Activated naive CD8-positive, alpha-beta T cell treated with anti-CD3 and anti-CD28 coated beads, Interleukin-2, amount 50 U/mL, for 24 hours (primary cell): ENCODE measurements around the gene TTLL11.
"Not testable (repeated sequence)": the region's sequence is repeated elsewhere in the genome, so short reads cannot be mapped to it uniquely, and the experiment has no call there.

Experiments used
- ATAC-seq: fragments of 150-1000 bp; cut with Tn5 transposase; one replicate; pipeline ENCODE4 v1.10.0; 2021
- DNase-seq: peaks from one replicate; pipeline ENCODE4 v3.0.0; 2021
- H3K27ac Mint-ChIP-seq: one replicate; pipeline ENCODE4 v1.8.0; 2021; ENCODE audit warnings: mild to moderate bottlenecking, mixed read lengths
- H3K27me3 Mint-ChIP-seq: one replicate; pipeline ENCODE4 v1.8.0; 2021; ENCODE audit warnings: mixed read lengths
- H3K36me3 Mint-ChIP-seq: one replicate; pipeline ENCODE4 v1.8.0; 2021; ENCODE audit warnings: low read depth, mixed read lengths
- H3K4me1 Mint-ChIP-seq: one replicate; pipeline ENCODE4 v1.8.0; 2021; ENCODE audit warnings: mixed read lengths
- H3K4me3 Mint-ChIP-seq: one replicate; pipeline ENCODE4 v1.8.0; 2021; ENCODE audit warnings: mild to moderate bottlenecking, moderate library complexity, mixed read lengths
- H3K9me3 Mint-ChIP-seq: one replicate; pipeline ENCODE4 v1.8.0; 2021; ENCODE audit warnings: mixed read lengths

The TTLL11 gene

DNA sequence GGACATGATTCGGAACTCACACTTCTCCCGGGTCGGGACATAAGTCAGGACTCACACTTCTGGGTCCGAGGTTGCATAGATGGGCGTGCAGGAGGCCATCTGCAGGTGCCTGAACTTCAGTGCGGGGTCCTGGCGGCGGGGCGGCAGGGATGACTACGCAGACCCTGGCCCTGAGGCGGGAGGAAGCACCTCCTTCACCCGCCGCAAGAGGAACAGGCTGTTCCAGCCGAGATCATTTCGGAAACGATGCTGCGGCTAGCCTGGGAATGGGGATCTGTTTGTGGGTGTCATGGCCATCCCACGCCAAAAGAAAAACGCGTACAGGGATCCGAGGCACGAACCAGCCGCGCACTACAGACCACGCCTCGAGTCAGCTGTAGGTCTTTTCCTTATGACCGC, 196.6 kb downstream of the TTLL11 start:
- H3K4me1 Mint-ChIP-seq, result no peaks in the 10 kb centered on the region
- H3K9me3 Mint-ChIP-seq, result peaks cover 11% of the 10 kb centered on the region
- ATAC-seq, result no peak
- H3K27me3 Mint-ChIP-seq, result no peaks in the 10 kb centered on the region
- no peaks in the 10 kb centered on the region for H3K36me3 Mint-ChIP-seq
- no peak overlapping the region for H3K27ac Mint-ChIP-seq
- no peak overlapping the region for H3K4me3 Mint-ChIP-seq
- DNase-seq, result no peak

DNA sequence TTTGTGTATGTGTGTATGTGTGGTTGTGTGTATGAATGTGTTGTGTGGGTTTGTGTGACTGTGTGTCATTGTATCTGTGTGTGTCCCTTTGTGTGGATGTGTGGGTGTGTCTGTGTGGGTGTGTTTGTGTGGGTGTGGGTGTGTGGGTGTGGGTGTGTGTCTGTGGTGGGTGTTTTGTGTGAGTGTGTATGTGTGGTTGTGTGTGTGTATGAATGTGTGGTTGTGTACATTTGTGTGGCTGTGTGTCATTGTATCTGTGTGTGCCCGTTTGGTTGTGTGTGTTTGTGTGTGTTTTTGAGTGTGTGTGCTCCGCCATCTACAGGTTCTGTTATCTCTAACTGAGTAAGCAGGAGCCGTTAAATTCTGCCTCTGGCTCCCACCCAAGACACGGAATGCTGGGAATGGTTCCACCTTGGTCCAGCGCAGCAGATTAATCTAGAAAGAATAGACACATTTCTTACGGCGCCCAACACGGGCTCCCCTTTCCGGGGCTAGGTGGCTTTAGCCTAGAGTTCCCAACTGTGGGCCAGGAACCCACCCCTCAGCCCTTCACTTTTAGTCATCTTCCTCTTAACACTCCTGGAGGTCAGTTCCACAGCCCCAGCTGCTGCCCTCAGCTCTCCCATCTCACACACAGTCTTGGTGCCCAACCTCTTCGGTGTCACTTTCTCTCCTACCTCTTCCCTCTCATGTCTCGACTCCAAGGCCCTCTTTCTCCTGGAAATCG, 197.1 kb downstream of the TTLL11 start:
- Mint-ChIP-seq H3K36me3 (no peaks in the 10 kb centered on the region), H3K27me3 (no peaks in the 10 kb centered on the region), H3K4me3 (no peak overlapping the region), H3K4me1 (no peaks in the 10 kb centered on the region), H3K27ac (no peak overlapping the region), H3K9me3 (peaks cover 11% of the 10 kb centered on the region)
- ATAC-seq (peak; percentile 24), DNase-seq (no peak)

DNA sequence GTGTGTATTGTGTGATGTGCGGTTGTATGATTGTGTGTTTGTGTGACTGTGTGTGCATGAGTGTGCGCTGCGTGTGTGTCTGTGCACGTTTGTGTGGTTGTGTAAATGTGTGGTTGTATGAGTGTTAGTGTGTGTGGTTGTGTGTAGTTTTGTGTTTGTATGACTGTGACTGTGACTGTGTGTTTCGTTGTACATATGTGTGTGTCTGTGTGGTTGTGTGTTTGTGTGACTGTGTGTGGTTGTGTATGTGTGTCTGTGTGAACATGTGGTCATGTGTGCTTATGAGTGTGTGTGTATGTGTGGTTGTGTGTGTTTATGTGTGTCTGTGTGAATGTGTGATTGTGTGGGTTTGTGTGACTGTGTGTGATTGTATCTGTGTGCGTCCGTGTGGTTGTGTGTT, 197.8 kb downstream of the TTLL11 start:
- H3K4me1 Mint-ChIP-seq, result peaks cover 2% of the 10 kb centered on the region
- no peak overlapping the region for H3K27ac Mint-ChIP-seq
- H3K9me3 Mint-ChIP-seq, result peaks cover 8% of the 10 kb centered on the region
- DNase-seq, result no peak
- H3K27me3 Mint-ChIP-seq, result no peaks in the 10 kb centered on the region
- H3K4me3 Mint-ChIP-seq, result no peak overlapping the region
- no peak for ATAC-seq
- H3K36me3 Mint-ChIP-seq, result no peaks in the 10 kb centered on the region

DNA sequence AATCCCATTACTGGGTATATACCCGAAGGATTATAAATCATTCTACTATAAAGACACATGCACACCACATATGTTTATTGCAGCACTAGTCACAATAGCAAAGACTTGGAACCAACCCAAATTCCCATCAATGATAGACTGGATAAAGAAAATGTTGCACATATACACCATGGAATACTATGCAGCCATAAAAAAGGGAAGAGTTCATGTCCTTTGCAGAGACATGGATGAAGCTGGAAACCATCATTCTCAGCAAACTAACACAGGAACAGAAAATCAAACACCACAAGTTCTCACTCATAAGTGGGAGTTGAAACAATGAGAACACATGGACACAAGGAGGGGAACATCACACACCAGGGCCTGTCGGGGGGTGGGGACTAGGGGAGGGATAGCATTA, 198.7 kb downstream of the TTLL11 start:
- H3K36me3 Mint-ChIP-seq, H3K9me3 Mint-ChIP-seq, H3K27ac Mint-ChIP-seq: not testable (repeated sequence)

DNA sequence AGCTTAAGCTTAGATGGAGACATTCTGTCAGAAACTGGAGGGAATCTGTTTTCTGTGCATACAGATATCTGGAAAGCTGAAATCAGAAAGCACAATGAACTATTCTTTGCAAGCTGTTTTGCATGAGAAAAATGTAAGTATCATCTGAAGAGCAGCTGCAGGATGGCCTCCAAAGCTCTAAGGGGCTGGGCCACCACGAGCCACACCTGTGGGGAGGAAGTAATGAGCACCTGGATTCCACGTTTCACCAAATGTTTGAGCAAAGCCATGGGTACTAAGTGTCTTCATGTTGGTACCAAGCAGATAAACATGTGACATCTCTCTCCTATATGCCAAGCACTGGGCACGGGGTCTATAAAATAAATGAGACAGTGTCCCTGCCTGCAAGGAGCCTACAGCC, 199.3 kb downstream of the TTLL11 start:
- Mint-ChIP-seq H3K36me3 (no peaks in the 10 kb centered on the region), H3K27me3 (no peaks in the 10 kb centered on the region), H3K4me3 (no peak overlapping the region), H3K4me1 (peaks cover 8% of the 10 kb centered on the region), H3K9me3 (no peaks in the 10 kb centered on the region), H3K27ac (no peak overlapping the region)
- ATAC-seq (no peak), DNase-seq (no peak)

More for the DNA sequence above, 198.7 kb downstream of the TTLL11 start:
- not testable (repeated sequence) for H3K27me3 Mint-ChIP-seq, H3K4me1 Mint-ChIP-seq, H3K4me3 Mint-ChIP-seq, ATAC-seq, DNase-seq

DNA sequence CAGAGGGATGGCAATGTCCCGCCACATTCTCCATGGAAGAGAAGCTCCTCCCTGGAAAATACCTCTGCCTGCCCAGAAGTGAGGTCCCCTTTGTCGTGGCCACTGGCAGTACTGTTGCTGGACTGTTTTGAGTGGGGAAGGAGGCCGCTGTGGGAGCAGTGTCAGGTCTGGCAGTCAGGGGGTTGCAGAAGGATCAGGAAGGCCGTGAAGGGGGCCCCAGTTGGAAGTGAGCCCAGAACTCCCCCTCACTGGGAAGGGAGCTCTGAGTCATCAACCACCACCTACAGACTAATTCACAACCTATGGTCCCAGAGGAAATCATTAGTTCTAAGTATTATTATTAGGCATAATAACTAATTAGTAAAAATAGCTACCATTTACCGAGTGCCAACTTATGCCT, 200.4 kb downstream of the TTLL11 start:
- Mint-ChIP-seq H3K4me1 (peaks cover 9% of the 10 kb centered on the region), H3K27ac (no peak overlapping the region), H3K4me3 (no peak overlapping the region), H3K27me3 (no peaks in the 10 kb centered on the region), H3K9me3 (no peaks in the 10 kb centered on the region), H3K36me3 (no peaks in the 10 kb centered on the region)
- DNase-seq (no peak), ATAC-seq (no peak)

DNA sequence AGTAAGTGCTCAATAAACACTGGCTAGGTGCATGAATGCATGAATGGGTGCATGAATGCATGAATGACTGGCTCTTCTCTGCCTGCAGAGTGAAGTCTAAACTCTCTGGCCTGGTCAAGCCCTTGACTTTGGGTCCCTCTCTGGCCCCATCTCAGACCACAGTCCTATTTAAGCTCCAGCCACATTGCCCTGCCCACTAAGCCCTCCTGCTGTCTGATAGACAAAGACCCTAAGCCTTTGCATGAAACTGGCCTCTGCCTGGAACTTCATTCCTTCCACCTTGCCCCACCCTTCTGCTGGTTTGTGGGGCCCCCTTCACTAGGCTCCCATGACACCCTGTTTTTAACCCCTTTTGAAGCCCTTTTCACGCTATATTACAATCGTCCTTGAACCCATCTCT, 202.4 kb downstream of the TTLL11 start:
- no peak overlapping the region for H3K4me3 Mint-ChIP-seq
- no peak overlapping the region for H3K27ac Mint-ChIP-seq
- peaks cover 13% of the 10 kb centered on the region for H3K4me1 Mint-ChIP-seq
- no peaks in the 10 kb centered on the region for H3K36me3 Mint-ChIP-seq
- H3K27me3 Mint-ChIP-seq, result no peaks in the 10 kb centered on the region
- DNase-seq (no peak), ATAC-seq (no peak)
- H3K9me3 Mint-ChIP-seq, result no peaks in the 10 kb centered on the region

DNA sequence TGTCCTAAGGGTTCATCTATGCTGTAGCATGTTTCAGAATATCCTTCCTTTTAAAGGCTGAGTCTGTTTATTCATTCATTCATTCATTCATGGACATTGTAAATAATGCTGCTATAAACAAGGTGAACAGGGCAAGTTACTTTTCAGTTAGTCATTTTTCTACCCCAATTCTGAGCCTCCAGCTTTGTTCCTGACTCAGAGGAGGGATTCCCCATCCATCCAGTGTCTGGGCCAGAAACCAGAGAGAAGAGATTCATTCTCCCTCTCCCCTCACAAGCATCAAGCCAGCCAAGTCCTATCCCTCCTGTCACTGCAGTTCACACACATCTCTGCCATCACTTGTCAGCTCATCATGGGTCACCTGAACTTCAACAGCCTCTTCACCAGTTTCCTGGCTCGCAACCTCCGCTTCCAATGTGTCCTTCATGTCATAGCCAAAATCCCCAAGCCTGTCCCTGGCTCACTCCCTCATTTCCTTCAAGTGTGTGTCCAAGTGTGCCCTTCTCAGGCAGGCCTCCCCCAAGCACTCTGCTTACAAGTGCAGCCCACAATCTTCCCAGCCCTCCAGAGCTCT, 203.0 kb downstream of the TTLL11 start:
- ATAC-seq, result no peak
- Mint-ChIP-seq H3K4me3 (no peak overlapping the region), H3K27ac (no peak overlapping the region), H3K27me3 (no peaks in the 10 kb centered on the region), H3K9me3 (no peaks in the 10 kb centered on the region), H3K36me3 (no peaks in the 10 kb centered on the region), H3K4me1 (peaks cover 18% of the 10 kb centered on the region)
- no peak for DNase-seq

DNA sequence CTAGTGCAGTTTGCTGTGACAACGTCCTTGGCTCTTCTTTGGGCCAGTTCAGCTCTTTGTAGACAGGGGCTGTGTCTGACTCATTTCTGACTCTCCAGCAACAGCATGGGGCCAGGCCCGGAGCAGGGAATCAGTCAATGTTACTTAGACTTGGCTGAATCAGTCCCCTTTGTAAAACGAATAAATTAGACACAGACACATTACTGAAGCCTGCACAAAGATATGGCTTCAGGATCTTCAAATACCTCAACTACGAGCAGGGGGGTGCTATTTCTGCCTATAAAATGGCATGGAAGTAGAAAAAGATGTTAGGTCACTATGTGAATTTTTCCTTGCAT, 204.7 kb downstream of the TTLL11 start:
- no peaks in the 10 kb centered on the region for H3K9me3 Mint-ChIP-seq
- no peaks in the 10 kb centered on the region for H3K27me3 Mint-ChIP-seq
- no peaks in the 10 kb centered on the region for H3K36me3 Mint-ChIP-seq
- peak; percentile 25 for ATAC-seq
- no peak overlapping the region for H3K4me3 Mint-ChIP-seq
- no peak for DNase-seq
- H3K27ac Mint-ChIP-seq, result no peak overlapping the region
- peaks cover 20% of the 10 kb centered on the region for H3K4me1 Mint-ChIP-seq

DNA sequence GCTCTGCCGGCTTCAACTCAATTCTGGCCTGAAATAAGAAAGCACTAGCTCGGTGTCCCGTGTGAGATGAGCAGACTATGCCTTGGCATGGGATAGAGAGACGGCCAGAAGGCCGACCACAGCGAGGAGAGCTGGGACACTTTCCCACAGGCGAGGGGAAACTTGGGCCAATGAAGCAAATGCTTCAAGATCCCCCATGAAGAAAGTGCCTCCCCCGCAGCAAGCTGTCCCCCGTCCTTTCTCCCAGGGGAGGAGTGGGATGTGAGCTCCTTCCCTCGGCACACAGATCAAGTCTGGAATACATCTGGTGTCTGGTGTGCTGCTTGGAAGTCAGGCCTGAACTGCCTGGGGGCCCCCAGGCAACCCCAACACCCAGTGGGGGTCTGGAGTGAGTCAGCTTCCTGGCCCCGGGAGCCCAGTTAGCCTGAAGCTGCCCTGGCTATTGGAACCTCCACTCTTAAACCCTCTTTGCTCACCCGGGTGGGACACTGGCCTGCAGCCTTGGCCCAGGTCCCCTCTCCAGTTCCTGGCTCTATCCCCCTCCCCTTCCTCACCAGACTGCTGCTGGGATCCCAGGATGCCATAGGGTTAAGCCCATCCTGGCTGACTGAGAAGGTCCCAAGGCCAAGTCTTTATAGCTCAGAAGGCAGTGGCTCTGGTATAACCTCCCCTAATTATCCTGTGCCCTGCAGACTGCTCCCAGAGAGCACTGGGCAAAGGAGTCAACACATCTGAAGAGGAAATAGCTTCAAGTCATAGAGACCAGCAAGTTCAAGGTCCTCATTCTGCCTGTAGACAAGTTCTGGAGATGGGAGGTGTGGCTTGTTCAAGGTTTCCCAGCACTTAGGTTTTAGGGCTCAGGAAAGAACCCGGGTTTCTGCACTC, 205.3 kb downstream of the TTLL11 start:
- Mint-ChIP-seq H3K36me3 (no peaks in the 10 kb centered on the region), H3K9me3 (no peaks in the 10 kb centered on the region), H3K27ac (no peak overlapping the region), H3K4me3 (no peak overlapping the region), H3K4me1 (peaks cover 20% of the 10 kb centered on the region), H3K27me3 (no peaks in the 10 kb centered on the region)
- DNase-seq (no peak), ATAC-seq (peak; percentile 18)

DNA sequence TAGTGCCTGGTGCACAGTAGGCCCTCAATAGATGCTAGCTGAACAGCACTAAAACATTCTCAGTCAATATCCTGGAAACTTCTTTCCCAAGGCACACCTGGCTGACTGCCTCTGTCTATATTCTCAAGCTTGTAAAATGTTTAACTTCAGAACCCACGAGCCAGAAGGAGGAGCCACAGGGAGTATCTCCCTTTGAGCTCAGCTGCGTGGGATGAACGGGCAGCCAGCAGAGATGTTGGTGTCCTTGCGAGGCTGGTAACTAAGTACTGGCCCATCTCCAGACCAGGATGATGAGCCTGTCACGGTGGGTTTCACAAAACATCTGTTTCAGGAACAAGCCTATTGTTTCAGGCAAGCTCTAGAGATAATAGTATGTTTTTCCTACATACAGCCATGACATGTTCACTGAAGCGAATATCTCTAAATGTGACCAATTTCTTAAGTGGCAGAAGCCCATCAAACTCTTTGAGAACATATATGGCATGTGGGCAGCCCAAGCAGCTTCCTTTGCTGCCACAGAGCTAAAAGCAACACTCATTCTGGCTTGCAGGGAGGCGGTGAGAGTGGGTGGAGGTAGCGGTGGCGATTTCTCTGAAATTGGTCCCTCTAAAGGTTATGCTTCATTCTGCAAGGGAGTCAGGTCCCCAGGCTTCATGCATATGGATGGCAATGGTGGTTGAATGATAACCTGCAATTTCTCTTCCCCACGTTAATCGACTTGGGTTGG, 206.2 kb downstream of the TTLL11 start:
- peak; percentile 30 for DNase-seq
- Mint-ChIP-seq H3K4me3 (no peak overlapping the region), H3K27me3 (no peaks in the 10 kb centered on the region), H3K36me3 (no peaks in the 10 kb centered on the region), H3K27ac (no peak overlapping the region), H3K4me1 (peaks cover 20% of the 10 kb centered on the region), H3K9me3 (no peaks in the 10 kb centered on the region)
- peak; percentile 65 for ATAC-seq

DNA sequence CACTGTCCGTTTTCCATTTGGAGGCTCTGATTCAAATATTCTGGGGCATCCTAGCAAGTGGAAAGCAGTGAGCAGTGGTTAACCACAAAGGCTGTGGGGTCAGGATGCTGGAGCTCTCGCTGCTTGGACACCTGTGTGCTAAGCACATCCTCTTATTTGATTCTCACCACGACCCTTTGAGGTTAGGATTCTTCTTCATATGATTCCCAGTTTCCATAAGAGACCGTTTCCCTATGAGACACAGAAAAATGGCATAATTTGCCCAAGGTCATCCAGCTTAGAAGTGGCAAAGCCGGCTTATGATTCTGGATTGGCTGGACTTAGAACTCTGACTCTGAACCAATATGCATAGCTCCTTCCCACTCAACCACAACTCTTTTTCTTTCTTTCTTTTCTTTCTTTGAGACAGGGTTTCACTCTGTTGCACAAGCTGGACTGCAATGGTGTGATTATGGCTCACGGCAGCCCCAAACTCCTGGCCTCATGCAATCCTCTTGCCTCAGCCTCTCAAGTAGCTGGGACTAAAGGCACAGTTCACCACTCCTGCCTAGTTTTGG, 207.7 kb downstream of the TTLL11 start:
- DNase-seq (no peak), ATAC-seq (no peak)
- no peak overlapping the region for H3K4me3 Mint-ChIP-seq
- H3K27ac Mint-ChIP-seq, result no peak overlapping the region
- peaks cover 19% of the 10 kb centered on the region for H3K4me1 Mint-ChIP-seq
- no peaks in the 10 kb centered on the region for H3K27me3 Mint-ChIP-seq
- H3K9me3 Mint-ChIP-seq, result no peaks in the 10 kb centered on the region
- H3K36me3 Mint-ChIP-seq, result no peaks in the 10 kb centered on the region

DNA sequence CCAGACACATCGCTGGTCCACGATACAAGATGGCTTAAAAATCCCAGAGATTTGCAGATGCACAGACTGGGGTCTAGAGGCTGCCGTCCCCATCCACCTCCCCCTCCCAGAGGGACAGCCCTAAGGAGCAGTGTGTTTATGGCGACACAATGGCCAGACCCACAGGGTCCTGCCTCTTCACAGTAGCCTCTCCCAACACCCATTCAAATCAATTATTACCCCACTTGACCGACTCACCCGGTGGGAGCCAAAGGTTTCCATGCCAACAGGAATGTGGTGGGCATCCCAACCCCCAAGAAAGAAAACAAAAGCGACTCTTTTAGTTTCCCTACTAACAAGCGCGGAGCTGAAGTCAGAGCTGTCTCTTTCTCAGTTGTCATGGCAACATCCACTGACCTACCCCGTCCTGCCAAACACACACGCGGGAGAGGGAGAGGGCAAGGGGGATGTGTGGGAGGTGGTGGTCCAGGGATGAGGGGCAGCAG, 209.0 kb downstream of the TTLL11 start:
- Mint-ChIP-seq H3K9me3 (no peaks in the 10 kb centered on the region), H3K36me3 (no peaks in the 10 kb centered on the region), H3K27ac (no peak overlapping the region), H3K4me3 (no peak overlapping the region), H3K27me3 (no peaks in the 10 kb centered on the region), H3K4me1 (peaks cover 13% of the 10 kb centered on the region)
- no peak for DNase-seq
- no peak for ATAC-seq

DNA sequence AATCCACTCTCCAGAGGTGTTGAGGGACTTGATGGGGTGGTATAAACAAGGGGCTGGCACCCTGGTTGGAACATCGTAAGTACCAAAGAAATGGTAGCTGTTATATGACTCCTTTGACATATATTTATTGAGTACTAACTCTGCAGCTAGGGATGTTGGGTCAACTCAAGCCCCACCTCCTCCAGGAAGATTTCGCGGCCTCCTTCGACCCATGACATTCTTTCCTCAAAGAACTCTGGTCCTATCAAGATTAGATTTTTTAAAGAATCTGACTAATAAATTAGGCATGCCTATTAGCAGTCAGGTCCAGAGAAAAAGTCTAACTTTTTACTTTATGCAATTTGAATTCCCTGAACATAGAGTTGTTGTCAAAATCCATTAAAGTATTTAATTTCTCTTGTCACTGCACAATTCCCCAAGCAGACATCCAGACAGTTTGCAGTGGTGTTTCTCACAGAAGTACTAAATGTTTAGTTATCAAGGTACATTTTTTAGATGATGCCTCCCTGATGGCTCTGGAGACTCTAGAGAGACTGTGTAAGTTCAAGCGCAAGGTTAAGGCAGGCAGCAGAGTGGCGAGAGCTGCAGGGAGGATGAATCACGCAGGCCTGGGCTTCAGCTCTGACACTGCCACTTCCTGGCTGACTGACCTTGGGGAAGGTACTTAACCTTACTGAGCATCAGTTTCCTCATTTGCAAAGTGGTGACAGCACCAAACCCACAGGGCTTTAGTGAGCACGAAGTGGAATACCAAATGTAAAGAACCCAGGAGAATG, 209.6 kb downstream of the TTLL11 start:
- H3K27ac Mint-ChIP-seq, result no peak overlapping the region
- DNase-seq (no peak), ATAC-seq (no peak)

More for the DNA sequence above, 209.6 kb downstream of the TTLL11 start:
- Mint-ChIP-seq H3K4me1 (peaks cover 13% of the 10 kb centered on the region), H3K4me3 (no peak overlapping the region), H3K36me3 (no peaks in the 10 kb centered on the region), H3K27me3 (no peaks in the 10 kb centered on the region), H3K9me3 (no peaks in the 10 kb centered on the region)
